CD1c-positive myeloid dendritic cell (primary cell): Measurements from ENCODE around the gene COA5.

Experiments
- DNase-seq: peaks from one replicate; pipeline ENCODE4 v3.0.0-alpha.2; 2016; ENCODE audit errors: extremely low spot score

Gene COA5, protein sequence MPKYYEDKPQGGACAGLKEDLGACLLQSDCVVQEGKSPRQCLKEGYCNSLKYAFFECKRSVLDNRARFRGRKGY

DNA sequence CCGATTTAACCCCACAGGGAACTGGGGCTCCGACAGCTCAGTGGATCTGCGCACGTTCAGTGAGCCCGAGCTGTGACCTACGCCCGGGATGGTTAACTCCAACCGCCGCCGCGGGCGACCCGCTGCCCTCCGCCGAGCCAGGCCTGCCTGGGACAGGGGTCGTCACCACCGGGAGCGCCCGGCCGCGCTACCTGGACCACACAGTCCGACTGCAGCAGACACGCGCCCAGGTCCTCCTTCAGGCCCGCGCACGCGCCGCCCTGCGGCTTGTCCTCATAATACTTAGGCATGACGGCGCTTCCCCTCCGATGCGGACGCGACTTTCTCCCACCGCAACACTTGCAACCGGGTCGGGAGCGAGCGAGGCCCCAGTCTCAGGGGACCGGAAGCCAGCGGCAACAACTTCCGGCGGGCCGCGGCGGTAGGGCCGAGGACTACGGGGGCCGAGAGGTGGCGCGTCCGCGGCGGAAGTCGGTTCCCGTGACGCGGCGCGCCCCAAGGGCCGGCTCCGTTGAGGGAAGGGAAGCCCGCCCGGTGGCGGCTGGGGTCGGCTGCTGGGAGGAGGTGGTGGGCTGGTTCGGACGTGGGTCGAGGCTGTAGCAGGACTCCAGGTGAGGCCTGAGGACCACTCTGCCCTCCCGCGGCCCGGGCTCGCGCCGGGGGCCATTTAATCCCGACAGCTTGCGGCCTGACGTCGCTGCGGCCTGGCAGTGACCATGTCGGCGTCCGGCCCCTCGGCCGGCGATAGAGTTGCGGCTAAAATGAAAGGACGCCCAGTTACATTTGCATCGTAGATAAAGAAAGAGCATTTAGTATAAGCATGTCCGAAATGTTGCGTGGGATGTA lies at the start of gene COA5, which contains the start of gene UNC50:
TSS of gene COA5 (minus strand) at position 397 of the 846 bp plus-strand sequence. CDS start at position 290, 107 bp downstream.
TSS of gene UNC50 (plus strand) at position 474 of the 846 bp plus-strand sequence. CDS start 1,171 bp downstream, outside the sequence.
- DNase-seq: peak; percentile 96

- DNase-seq: peak; percentile 39
These were observed 48.5 kb upstream of the COA5 start for GRCh38 chr2:98656800-98657199.

GRCh38 chr2:98654699-98655495 lies 46.6 kb upstream of the COA5 start:
- DNase-seq: peak; percentile 55

GRCh38 chr2:98650998-98651397 lies 42.7 kb upstream of the COA5 start:
- DNase-seq: no peak

DNA sequence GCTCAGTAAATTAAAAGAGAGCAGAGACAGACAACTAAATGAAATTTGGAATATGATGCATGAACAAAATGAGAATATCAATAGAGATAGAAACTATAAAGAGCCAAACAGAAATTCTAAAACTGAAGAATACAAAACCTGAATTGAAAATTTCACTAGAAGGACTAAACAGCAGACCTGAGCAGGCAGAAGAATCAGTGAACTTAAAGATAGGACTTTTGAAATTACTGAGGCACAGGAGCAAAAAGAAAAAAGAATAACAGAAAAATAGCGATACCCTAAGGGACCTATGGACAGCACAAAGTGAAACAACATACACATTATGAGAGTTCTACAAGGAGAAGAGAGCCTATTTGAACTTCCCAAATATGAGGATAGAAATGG lies 41.7 kb upstream of the COA5 start:
- DNase-seq: no peak

- DNase-seq: peak; percentile 82
These were observed 41.1 kb upstream of the COA5 start for GRCh38 chr2:98649135-98649991.

DNA sequence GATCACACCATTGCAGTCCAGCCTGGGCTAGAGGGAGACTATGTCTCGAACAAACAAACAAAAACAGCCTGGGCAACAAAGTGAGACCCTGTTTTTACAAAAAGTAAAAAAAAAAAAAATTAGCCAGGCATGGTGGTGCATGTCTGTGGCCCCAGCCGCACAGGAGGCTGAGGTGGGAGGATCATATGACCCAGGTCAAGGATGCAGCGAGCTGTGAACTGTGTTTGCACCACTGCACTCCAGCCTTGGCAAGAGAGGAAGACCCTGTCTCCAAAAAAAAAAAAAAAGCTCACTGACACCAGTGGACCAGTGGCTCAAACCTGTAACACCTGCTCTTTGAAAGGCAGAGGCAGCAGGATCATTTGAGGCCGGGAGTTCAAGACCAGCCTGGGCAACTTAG lies 40.1 kb upstream of the COA5 start:
- DNase-seq: no peak

DNA sequence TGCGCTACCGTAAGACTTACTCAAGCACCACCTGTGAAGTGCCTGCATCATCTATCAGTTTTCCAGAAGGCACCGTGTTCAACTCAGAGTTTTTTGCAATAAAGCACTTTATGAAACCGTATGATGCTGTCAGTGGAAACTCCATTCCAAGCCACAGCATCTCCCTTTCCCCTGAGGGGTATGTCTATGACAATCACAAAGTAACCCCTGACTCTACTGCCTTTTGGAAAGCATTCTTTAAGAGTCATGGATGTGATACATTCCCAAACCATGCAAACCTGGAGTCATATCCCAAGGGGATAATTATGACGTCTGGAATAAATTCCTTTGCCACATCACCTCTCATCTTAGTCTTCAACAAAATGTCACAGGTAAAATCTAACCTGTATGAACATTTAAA lies 39.3 kb upstream of the COA5 start:
- DNase-seq: no peak

DNA sequence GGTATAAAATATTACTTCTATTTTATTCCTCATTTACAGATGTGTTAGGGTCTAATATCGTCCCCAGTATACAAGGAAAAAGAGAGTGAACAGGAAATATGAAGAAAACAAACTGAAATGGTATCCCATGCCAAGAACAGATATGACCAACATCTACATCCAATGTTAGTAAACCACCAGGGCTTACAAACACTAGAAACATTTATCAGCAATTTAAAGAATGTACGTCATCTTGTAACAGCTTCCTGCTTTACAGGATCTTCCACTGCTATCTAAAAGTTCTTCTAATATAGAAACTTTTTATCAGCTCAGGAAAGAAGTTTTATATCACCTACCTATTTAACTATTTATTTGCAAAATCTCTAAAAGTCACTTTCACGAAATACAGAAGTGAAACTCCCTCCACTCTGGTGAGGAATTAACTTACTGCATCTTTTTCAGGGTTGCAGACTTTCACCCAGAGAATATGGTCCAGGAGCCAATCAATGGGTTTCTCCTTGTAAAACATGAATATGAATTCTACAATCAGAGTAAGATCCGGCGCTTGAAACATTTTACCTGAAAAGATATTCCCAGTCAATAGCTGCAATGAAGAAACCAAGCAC lies 35.3 kb upstream of the COA5 start:
- no peak for DNase-seq

DNA sequence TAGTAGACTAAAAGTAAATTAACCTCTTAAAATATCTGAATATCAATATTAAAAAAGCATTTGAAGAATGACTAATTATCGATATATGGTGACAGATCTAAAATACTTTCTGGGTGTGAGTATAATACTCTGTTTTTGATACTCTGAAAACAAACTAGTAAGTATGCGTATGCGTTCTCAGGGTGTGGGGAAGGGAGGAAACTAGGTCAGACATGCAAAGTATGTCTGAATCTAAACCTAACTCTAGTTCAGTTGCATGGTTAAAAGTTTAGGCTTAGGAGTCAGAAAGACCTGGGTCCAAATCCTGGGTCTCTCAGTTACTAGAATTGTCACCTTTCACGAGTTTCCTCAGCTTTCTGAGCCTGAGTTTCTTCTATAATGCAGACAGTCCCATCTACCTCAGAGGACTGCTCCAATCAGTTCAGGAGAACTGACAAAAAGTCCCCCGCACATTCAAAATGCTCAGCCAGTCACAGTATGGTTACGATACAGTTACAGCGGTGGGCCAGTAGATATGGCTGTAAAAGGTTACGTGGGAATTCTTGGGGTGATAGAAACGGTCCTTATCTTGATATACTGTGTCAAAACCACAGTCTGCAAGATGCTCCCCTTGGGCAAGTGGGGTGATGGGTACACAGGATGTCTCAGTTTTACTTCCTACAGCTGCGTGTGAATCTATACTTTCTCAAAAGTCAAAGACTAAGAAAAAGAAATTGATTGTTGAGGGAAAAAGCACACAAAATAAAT lies 29.3 kb upstream of the COA5 start:
- DNase-seq: peak; percentile 8

- no peak for DNase-seq
These were observed 26.2 kb upstream of the COA5 start for GRCh38 chr2:98634406-98635092.

- DNase-seq: no peak
These were observed 24.0 kb upstream of the COA5 start for GRCh38 chr2:98632351-98632750.

DNA sequence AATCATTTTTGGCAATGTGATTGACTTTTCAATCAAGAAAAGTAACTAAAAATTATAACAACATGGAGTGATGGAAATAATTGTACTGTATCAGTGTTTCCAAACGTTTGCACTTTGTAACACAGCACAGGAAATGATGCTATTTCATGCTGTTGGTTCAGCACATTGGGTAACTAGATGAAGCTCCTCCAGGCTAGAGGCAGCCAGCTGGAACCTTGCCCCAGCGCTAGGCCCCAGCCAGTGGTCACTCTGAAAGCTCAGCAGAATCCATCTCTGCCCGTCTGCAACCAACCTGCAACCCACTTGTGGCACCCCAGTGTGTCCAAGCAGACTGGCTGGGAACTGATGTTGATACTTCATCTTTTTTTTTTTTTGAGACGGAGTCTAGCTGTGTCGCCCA lies 15.3 kb upstream of the COA5 start:
- DNase-seq: no peak

- DNase-seq: no peak
These were observed 8.8 kb upstream of the COA5 start for GRCh38 chr2:98617149-98617548.

GRCh38 chr2:98615481-98615880 lies 7.2 kb upstream of the COA5 start:
- DNase-seq: no peak

- DNase-seq: no peak
These were observed 5.9 kb upstream of the COA5 start for GRCh38 chr2:98614024-98614739.

DNA sequence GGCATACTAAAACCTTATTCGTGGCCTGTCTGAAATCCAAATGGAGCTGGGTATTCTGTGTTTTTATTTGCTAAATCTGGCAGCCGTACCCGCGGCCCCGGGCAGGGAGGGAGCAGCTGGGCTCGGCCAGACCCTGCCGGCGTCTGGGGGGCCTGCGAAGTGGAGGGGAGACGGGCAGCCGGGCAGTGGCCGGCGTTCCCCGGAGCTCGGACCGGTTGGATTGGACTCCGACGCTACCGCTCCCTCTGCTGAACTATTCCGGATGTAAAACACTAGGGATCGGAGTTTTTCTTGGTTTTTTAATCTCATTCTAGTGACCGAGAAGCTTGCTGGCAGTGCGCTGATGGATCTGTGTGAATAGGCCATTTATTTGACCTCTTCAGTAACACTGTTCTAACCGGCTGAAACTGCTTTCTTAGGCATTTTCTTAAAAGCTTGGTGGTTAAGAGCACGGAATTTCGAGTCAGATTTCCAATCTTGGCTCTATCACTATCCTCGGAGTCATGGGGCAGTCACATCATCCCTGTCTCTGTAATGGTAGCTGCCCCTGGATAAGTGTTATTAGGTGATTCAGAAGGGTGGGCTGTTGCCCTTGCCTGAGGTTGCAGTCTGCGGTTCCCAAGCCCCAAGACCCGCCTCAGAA lies 771 bp upstream of the COA5 start:
- DNase-seq: peak; percentile 15

DNA sequence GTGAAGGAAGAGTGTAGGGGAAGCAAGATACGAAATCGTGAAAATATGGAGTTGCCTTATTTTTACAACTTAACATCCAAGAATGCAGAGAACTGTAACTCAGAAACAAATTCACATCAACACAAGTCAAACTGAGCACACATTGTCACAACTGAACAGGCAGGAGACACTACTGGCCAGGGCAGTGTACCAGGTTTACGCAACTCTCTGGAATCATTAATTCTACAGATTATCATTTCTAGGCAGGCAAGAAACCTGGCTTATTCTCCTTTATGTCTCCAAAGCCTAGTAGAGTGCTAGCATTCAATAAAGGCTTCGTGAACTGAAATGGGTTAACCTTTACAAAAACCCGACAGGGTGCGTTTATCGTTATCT lies 584 bp downstream of the COA5 start:
- no peak for DNase-seq

GRCh38 chr2:98607104-98607503 lies 1.2 kb downstream of the COA5 start:
- DNase-seq: peak; percentile 41
